DND-41 (cell line): Measurements from ENCODE around the gene COX7A2L.
A peak's percentile ranks its signal among the peaks of the same experiment; 100 is the strongest.

Source experiments
- CTCF ChIP-seq: IDR thresholded peaks from 2 replicates; pipeline ENCODE4 v1.5.1; 2012; ENCODE audit warnings: borderline replicate concordance, low read length, moderate library complexity, mild to moderate bottlenecking; ENCODE audit not compliant: poor library complexity, severe bottlenecking; ENCODE audit errors: extremely low read depth
- EZH2 ChIP-seq: IDR thresholded peaks from 3 replicates; pipeline ENCODE4 v1.6.1; 2012; ENCODE audit warnings: borderline replicate concordance, low read depth, mild to moderate bottlenecking, moderate library complexity, low read length, inconsistent platforms; ENCODE audit not compliant: severe bottlenecking

GRCh38 chr2:42337356-42337820 is 23.6 kb downstream of the COX7A2L start:
- TF ChIP-seq CTCF (peak; percentile 36), EZH2 (no peak)
